Measurements from ENCODE around the gene MYO5B.

GRCh38 chr18:49926106-49926745, 268.7 kb downstream of the MYO5B start:
- TF ChIP-seq CTCF (IDR thresholded peaks at IDR 0.05), result no peak
- no peak for TF ChIP-seq POLR2A (IDR thresholded peaks at IDR 0.05)

All from esophagus squamous epithelium (tissue), 4 donors.